GM20000 (cell line): ENCODE results near the gene ARFGEF2.
"Not testable (repeated sequence)": the region's sequence is repeated elsewhere in the genome, so short reads cannot be mapped to it uniquely, and the experiment has no call there.

Source experiments
- DNase-seq: peaks from one replicate; pipeline ENCODE4 v3.0.0; 2012; ENCODE audit warnings: low spot score
- TF ChIP-seq, protein P1 (sequence below): IDR thresholded peaks from 2 replicates; pipeline ENCODE4 v1.5.1; 2012; ENCODE audit warnings: mild to moderate bottlenecking, control low read depth; ENCODE audit errors: extremely low read depth, missing control alignments

The ARFGEF2 gene

GRCh38 chr20:49074521-49074920, 153.0 kb downstream of the ARFGEF2 start:
- DNase-seq: no peak
- TF ChIP-seq, protein P1, sequence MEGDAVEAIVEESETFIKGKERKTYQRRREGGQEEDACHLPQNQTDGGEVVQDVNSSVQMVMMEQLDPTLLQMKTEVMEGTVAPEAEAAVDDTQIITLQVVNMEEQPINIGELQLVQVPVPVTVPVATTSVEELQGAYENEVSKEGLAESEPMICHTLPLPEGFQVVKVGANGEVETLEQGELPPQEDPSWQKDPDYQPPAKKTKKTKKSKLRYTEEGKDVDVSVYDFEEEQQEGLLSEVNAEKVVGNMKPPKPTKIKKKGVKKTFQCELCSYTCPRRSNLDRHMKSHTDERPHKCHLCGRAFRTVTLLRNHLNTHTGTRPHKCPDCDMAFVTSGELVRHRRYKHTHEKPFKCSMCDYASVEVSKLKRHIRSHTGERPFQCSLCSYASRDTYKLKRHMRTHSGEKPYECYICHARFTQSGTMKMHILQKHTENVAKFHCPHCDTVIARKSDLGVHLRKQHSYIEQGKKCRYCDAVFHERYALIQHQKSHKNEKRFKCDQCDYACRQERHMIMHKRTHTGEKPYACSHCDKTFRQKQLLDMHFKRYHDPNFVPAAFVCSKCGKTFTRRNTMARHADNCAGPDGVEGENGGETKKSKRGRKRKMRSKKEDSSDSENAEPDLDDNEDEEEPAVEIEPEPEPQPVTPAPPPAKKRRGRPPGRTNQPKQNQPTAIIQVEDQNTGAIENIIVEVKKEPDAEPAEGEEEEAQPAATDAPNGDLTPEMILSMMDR: no peak

DNA sequence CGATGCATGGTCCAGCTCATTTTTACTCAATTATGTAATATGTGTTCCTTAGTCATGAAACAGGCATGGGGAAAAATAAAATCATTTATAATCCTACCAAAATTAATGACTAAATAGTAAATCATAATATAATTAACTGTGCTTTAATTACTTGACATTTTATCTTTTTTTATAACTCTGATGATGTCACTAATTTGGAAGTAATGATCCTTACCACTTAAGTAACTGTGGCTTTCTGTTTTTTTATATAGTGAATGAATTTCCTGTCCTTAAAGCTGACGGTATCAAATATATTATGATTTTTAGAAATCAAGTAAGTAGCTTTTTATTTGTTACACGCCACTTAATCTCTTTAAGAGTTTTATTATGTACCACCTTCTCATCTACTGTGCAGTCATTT, 156.8 kb downstream of the ARFGEF2 start:
- TF ChIP-seq, protein P1: no peak
- no peak for DNase-seq

- not testable (repeated sequence) for DNase-seq
These were observed 160.8 kb downstream of the ARFGEF2 start for GRCh38 chr20:49082295-49082694.
